ENCODE measurements around the gene BAIAP3.

GRCh38 chr16:1324286-1324826, 9.1 kb upstream of the BAIAP3 start:
- TF ChIP-seq CTCF (conservative IDR thresholded peaks at IDR 0.05; ENCODE audit: low read depth, low read length) (no peak), CEBPB (IDR thresholded peaks at IDR 0.05; ENCODE audit: low read depth, low read length) (no peak), POLR2A (IDR thresholded peaks at IDR 0.05; ENCODE audit: low read depth, low read length) (no peak), SMC3 (IDR thresholded peaks at IDR 0.05; ENCODE audit: low read depth, low read length) (no peak), MXI1 (IDR thresholded peaks at IDR 0.05; ENCODE audit: borderline replicate concordance, low read depth, low read length) (no peak), RFX5 (IDR thresholded peaks at IDR 0.05; ENCODE audit: low read depth, low read length) (no peak), RAD21 (IDR thresholded peaks at IDR 0.05; ENCODE audit: low read length) (no peak)

Measured in IMR-90 (cell line).